ENCODE results near the gene APPL1. TPM values are rescaled to one million over a fixed set of nuclear protein-coding genes. Genes with fewer than 3 reads are reported as not detected.

The APPL1 gene
- total and polyA plus RNA-seq, 2 experiments from 2014 or later = 31.9 to 54.0 TPM

GRCh38 chr3:57234613-57235575, 7.4 kb downstream of the APPL1 start:
- no peak for DNase-seq (ENCODE audit: low spot score)
- peaks cover 71% of the 10 kb centered on the region for H3K79me2 ChIP-seq

GRCh38 chr3:57244946-57245345, 17.4 kb downstream of the APPL1 start:
- no peak overlapping the region for H3K4me2 ChIP-seq
- peaks cover 3% of the 10 kb centered on the region for H3K79me2 ChIP-seq
- peaks cover 3% of the 10 kb centered on the region for H3K36me3 ChIP-seq (replicated peaks; ENCODE audit: insufficient read depth, low read depth)
- no peaks in the 10 kb centered on the region for H3K27me3 ChIP-seq
- WGBS (ENCODE audit: low lambda C conversion rate, missing lambda C conversion rate) = 65% methylated on average over 2 of the region's 2 CpGs
- TF ChIP-seq EZH2phosphoT487 (IDR thresholded peaks at IDR 0.05; ENCODE audit: low read depth, severe bottlenecking, unreplicated experiment) (no peak), EZH2 (IDR thresholded peaks at IDR 0.05; ENCODE audit: borderline replicate concordance) (no peak), CTCF (IDR thresholded peaks at IDR 0.05; ENCODE audit: poor library complexity) (no peak)
- no peaks in the 10 kb centered on the region for H4K20me1 ChIP-seq (ENCODE audit: insufficient read depth, poor library complexity, severe bottlenecking)
- H2AFZ ChIP-seq = no peak overlapping the region
- H3K4me1 ChIP-seq (ENCODE audit: insufficient read depth) = no peaks in the 10 kb centered on the region
- H3K27ac ChIP-seq = peak overlapping the region; percentile 0
- no peak for DNase-seq (ENCODE audit: low spot score)
- H3K4me3 ChIP-seq = no peak overlapping the region
- H3K9me3 ChIP-seq (ENCODE audit: low read depth) = no peaks in the 10 kb centered on the region
- no peaks in the 10 kb centered on the region for H3K9me2 ChIP-seq (replicated peaks; ENCODE audit: insufficient read depth)

More at GRCh38 chr3:57234613-57235575, 7.4 kb downstream of the APPL1 start:
- H3K9me3 ChIP-seq (ENCODE audit: low read depth) = no peaks in the 10 kb centered on the region
- H3K27ac ChIP-seq = no peak overlapping the region
- no peak overlapping the region for H3K4me2 ChIP-seq
- TF ChIP-seq EZH2phosphoT487 (IDR thresholded peaks at IDR 0.05; ENCODE audit: low read depth, severe bottlenecking, unreplicated experiment) = no peak
- no peak overlapping the region for H3K4me3 ChIP-seq
- H3K27me3 ChIP-seq = no peaks in the 10 kb centered on the region
- H3K4me1 ChIP-seq (ENCODE audit: insufficient read depth) = no peaks in the 10 kb centered on the region
- H3K9me2 ChIP-seq (replicated peaks; ENCODE audit: insufficient read depth) = no peaks in the 10 kb centered on the region
- 94% methylated on average over 13 of the region's 13 CpGs for WGBS (ENCODE audit: low lambda C conversion rate, missing lambda C conversion rate)
- H3K36me3 ChIP-seq (replicated peaks; ENCODE audit: insufficient read depth, low read depth) = peaks cover 4% of the 10 kb centered on the region
- peaks cover 10% of the 10 kb centered on the region for H4K20me1 ChIP-seq (ENCODE audit: insufficient read depth, poor library complexity, severe bottlenecking)
- no peak overlapping the region for H2AFZ ChIP-seq

GRCh38 chr3:57252404-57252803, 24.9 kb downstream of the APPL1 start:
- Histone ChIP-seq H3K4me1 (ENCODE audit: insufficient read depth) (no peaks in the 10 kb centered on the region), H3K9me3 (ENCODE audit: low read depth) (no peaks in the 10 kb centered on the region), H3K4me2 (no peak overlapping the region), H4K20me1 (ENCODE audit: insufficient read depth, poor library complexity, severe bottlenecking) (peaks cover 5% of the 10 kb centered on the region), H3K27me3 (no peaks in the 10 kb centered on the region), H3K36me3 (replicated peaks; ENCODE audit: insufficient read depth, low read depth) (no peaks in the 10 kb centered on the region), H3K79me2 (no peaks in the 10 kb centered on the region), H3K9me2 (replicated peaks; ENCODE audit: insufficient read depth) (no peaks in the 10 kb centered on the region), H3K27ac (no peak overlapping the region), H2AFZ (no peak overlapping the region), H3K4me3 (no peak overlapping the region)
- no peak for DNase-seq (ENCODE audit: low spot score)
- 91% methylated on average over 1 of the region's 1 CpG for WGBS (ENCODE audit: low lambda C conversion rate, missing lambda C conversion rate)
- TF ChIP-seq EZH2phosphoT487 (IDR thresholded peaks at IDR 0.05; ENCODE audit: low read depth, severe bottlenecking, unreplicated experiment) (no peak), EZH2 (IDR thresholded peaks at IDR 0.05; ENCODE audit: borderline replicate concordance) (no peak), CTCF (IDR thresholded peaks at IDR 0.05; ENCODE audit: poor library complexity) (no peak)

- Histone ChIP-seq H3K9me2 (replicated peaks; ENCODE audit: insufficient read depth) (no peaks in the 10 kb centered on the region), H3K4me3 (no peak overlapping the region), H3K4me2 (no peak overlapping the region), H3K36me3 (replicated peaks; ENCODE audit: insufficient read depth, low read depth) (no peaks in the 10 kb centered on the region), H3K27me3 (no peaks in the 10 kb centered on the region), H3K4me1 (ENCODE audit: insufficient read depth) (no peaks in the 10 kb centered on the region), H3K27ac (no peak overlapping the region), H4K20me1 (ENCODE audit: insufficient read depth, poor library complexity, severe bottlenecking) (peaks cover 3% of the 10 kb centered on the region), H3K9me3 (ENCODE audit: low read depth) (no peaks in the 10 kb centered on the region), H2AFZ (no peak overlapping the region), H3K79me2 (no peaks in the 10 kb centered on the region)
- TF ChIP-seq EZH2 (IDR thresholded peaks at IDR 0.05; ENCODE audit: borderline replicate concordance) (no peak), CTCF (IDR thresholded peaks at IDR 0.05; ENCODE audit: poor library complexity) (no peak), EZH2phosphoT487 (IDR thresholded peaks at IDR 0.05; ENCODE audit: low read depth, severe bottlenecking, unreplicated experiment) (no peak)
- WGBS (ENCODE audit: low lambda C conversion rate, missing lambda C conversion rate) = 85% methylated on average over 3 of the region's 3 CpGs
- DNase-seq (ENCODE audit: low spot score) = no peak
Observed at GRCh38 chr3:57256844-57257243, 29.3 kb downstream of the APPL1 start.

Data from hepatocyte (in vitro differentiated cells).